Ishikawa (cell line): ENCODE data around the gene TMEM35A.

ENCODE experiments used
- CEBPB ChIP-seq: IDR thresholded peaks from 2 replicates; pipeline ENCODE4 v1.6.1; 2012
- CREB1 ChIP-seq: IDR thresholded peaks from 2 replicates; pipeline ENCODE4 v1.6.1; 2012; ENCODE audit warnings: low read depth
- EGR1 ChIP-seq: IDR thresholded peaks from 2 replicates; pipeline ENCODE4 v1.6.1; 2012
- EP300 ChIP-seq: IDR thresholded peaks from 2 replicates; pipeline ENCODE4 v1.6.1; 2012; ENCODE audit warnings: borderline replicate concordance
- MAX ChIP-seq: IDR thresholded peaks from 2 replicates; pipeline ENCODE4 v1.6.1; 2012
- NFIC ChIP-seq: IDR thresholded peaks from 2 replicates; pipeline ENCODE4 v1.6.1; 2012
- RAD21 ChIP-seq: IDR thresholded peaks from 2 replicates; pipeline ENCODE4 v1.6.1; 2012; ENCODE audit warnings: low read depth
- TAF1 ChIP-seq: IDR thresholded peaks from 2 replicates; pipeline ENCODE4 v1.6.1; 2012; ENCODE audit warnings: low read depth, mild to moderate bottlenecking
- TCF12 ChIP-seq: IDR thresholded peaks from 2 replicates; pipeline ENCODE4 v1.6.1; 2012; ENCODE audit warnings: low read depth
- YY1 ChIP-seq: IDR thresholded peaks from 2 replicates; pipeline ENCODE4 v1.6.1; 2012; ENCODE audit warnings: low read depth
- TF ChIP-seq, protein P1 (sequence below): IDR thresholded peaks from 2 replicates; pipeline ENCODE4 v1.6.1; 2012; ENCODE audit warnings: low read depth, mild to moderate bottlenecking

GRCh38 chrX:101051153-101051548, 27.5 kb upstream of the TMEM35A start:
- TF ChIP-seq TAF1 = no peak
- TF ChIP-seq MAX = no peak
- TF ChIP-seq CEBPB = no peak
- no peak for TF ChIP-seq YY1
- no peak for TF ChIP-seq EP300
- TF ChIP-seq, protein P1, sequence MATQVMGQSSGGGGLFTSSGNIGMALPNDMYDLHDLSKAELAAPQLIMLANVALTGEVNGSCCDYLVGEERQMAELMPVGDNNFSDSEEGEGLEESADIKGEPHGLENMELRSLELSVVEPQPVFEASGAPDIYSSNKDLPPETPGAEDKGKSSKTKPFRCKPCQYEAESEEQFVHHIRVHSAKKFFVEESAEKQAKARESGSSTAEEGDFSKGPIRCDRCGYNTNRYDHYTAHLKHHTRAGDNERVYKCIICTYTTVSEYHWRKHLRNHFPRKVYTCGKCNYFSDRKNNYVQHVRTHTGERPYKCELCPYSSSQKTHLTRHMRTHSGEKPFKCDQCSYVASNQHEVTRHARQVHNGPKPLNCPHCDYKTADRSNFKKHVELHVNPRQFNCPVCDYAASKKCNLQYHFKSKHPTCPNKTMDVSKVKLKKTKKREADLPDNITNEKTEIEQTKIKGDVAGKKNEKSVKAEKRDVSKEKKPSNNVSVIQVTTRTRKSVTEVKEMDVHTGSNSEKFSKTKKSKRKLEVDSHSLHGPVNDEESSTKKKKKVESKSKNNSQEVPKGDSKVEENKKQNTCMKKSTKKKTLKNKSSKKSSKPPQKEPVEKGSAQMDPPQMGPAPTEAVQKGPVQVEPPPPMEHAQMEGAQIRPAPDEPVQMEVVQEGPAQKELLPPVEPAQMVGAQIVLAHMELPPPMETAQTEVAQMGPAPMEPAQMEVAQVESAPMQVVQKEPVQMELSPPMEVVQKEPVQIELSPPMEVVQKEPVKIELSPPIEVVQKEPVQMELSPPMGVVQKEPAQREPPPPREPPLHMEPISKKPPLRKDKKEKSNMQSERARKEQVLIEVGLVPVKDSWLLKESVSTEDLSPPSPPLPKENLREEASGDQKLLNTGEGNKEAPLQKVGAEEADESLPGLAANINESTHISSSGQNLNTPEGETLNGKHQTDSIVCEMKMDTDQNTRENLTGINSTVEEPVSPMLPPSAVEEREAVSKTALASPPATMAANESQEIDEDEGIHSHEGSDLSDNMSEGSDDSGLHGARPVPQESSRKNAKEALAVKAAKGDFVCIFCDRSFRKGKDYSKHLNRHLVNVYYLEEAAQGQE = no peak
- no peak for TF ChIP-seq EGR1
- TF ChIP-seq TCF12 = no peak
- no peak for TF ChIP-seq NFIC
- no peak for TF ChIP-seq CREB1
- no peak for TF ChIP-seq RAD21
